RKO (cell line): ENCODE data around the gene CSF3R.

Experiments used
- DNase-seq: peaks from one replicate; pipeline ENCODE4 v3.0.0-alpha.2; 2016; ENCODE audit warnings: low spot score

The CSF3R gene

GRCh38 chr1:36419569-36419968, 63.1 kb downstream of the CSF3R start:
- no peak for DNase-seq

GRCh38 chr1:36419140-36419539, 63.6 kb downstream of the CSF3R start:
- no peak for DNase-seq

GRCh38 chr1:36417931-36418330, 64.8 kb downstream of the CSF3R start:
- no peak for DNase-seq
